Loucy (cell line): ENCODE measurements around the gene KDSR.

Experiments used
- EZH2phosphoT487 ChIP-seq: fragments of 200-600 bp; IDR thresholded peaks from 2 replicates; pipeline ENCODE4 v1.6.1; 2018; ENCODE audit warnings: antibody characterized with exemption, mild to moderate bottlenecking, moderate library complexity, borderline replicate concordance
- TF ChIP-seq, protein P1 (sequence below): fragments of 200-600 bp; sonication (generic); conservative IDR thresholded peaks from 2 replicates; pipeline ENCODE4 v1.5.1; 2014; ENCODE audit warnings: mild to moderate bottlenecking, antibody characterized with exemption, low read length

DNA sequence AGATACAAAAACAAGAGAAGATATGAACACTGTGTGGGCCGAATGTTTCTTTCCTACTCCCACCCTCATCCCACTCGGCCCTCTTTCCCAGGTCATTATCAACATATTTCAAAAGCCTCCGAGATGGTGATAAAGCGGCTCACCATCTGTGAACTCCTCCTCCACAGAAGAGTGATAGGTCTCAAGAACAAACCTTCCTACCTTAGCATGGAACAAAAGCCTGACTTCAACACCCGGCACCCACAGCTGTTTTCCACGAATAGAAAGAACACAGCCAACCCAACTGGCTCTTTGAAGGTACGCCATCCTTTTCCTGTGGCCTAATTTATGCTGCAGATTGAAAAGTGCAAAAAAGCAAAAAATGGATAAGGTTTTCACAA is 76.2 kb downstream of the KDSR start:
- TF ChIP-seq, protein P1, sequence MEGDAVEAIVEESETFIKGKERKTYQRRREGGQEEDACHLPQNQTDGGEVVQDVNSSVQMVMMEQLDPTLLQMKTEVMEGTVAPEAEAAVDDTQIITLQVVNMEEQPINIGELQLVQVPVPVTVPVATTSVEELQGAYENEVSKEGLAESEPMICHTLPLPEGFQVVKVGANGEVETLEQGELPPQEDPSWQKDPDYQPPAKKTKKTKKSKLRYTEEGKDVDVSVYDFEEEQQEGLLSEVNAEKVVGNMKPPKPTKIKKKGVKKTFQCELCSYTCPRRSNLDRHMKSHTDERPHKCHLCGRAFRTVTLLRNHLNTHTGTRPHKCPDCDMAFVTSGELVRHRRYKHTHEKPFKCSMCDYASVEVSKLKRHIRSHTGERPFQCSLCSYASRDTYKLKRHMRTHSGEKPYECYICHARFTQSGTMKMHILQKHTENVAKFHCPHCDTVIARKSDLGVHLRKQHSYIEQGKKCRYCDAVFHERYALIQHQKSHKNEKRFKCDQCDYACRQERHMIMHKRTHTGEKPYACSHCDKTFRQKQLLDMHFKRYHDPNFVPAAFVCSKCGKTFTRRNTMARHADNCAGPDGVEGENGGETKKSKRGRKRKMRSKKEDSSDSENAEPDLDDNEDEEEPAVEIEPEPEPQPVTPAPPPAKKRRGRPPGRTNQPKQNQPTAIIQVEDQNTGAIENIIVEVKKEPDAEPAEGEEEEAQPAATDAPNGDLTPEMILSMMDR: no peak
- TF ChIP-seq EZH2phosphoT487: no peak
